AG09309 (cell line): ENCODE measurements around the gene BMS1.

Experiments
- DNase-seq: peaks from one replicate; pipeline ENCODE4 v3.0.0-alpha.2; 2010; ENCODE audit warnings: low read depth
- H3K4me3 ChIP-seq: 2 replicates; pipeline ENCODE4 v1.5.1; 2011; ENCODE audit warnings: mild to moderate bottlenecking, low read depth, low read length, moderate library complexity; ENCODE audit not compliant: control insufficient read depth
- TF ChIP-seq, protein P1 (sequence below): IDR thresholded peaks from 2 replicates; pipeline ENCODE4 v1.5.1; 2011; ENCODE audit warnings: mild to moderate bottlenecking, low read depth, low read length, inconsistent platforms; ENCODE audit not compliant: insufficient read depth, control insufficient read depth; ENCODE audit errors: missing control alignments

Gene BMS1

GRCh38 chr10:42769173-42769572 is 13.4 kb upstream of the BMS1 start:
- TF ChIP-seq, protein P1, sequence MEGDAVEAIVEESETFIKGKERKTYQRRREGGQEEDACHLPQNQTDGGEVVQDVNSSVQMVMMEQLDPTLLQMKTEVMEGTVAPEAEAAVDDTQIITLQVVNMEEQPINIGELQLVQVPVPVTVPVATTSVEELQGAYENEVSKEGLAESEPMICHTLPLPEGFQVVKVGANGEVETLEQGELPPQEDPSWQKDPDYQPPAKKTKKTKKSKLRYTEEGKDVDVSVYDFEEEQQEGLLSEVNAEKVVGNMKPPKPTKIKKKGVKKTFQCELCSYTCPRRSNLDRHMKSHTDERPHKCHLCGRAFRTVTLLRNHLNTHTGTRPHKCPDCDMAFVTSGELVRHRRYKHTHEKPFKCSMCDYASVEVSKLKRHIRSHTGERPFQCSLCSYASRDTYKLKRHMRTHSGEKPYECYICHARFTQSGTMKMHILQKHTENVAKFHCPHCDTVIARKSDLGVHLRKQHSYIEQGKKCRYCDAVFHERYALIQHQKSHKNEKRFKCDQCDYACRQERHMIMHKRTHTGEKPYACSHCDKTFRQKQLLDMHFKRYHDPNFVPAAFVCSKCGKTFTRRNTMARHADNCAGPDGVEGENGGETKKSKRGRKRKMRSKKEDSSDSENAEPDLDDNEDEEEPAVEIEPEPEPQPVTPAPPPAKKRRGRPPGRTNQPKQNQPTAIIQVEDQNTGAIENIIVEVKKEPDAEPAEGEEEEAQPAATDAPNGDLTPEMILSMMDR, result no peak
- no peak overlapping the region for H3K4me3 ChIP-seq
- DNase-seq, result no peak

DNA sequence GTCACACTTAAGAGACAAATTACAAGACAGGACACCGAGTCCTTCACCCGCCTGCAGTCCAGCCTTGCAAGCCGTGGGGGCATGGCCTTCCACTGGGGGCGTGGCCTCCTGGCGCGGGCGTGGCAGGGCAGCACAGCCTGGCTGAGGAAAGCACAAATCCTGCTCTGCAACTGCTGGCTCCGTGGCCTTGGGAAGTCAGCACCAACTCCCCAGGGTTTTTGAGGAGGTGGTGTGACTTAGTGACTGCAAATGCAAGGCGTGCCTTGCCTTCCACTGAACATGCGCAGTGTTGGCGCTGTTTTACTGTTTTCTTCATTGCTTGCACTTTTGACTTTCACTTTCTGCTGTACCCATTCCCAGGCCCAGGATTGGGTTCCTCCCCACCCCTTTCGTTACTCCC is 12.9 kb upstream of the BMS1 start:
- TF ChIP-seq, protein P1, result no peak
- no peak overlapping the region for H3K4me3 ChIP-seq
- no peak for DNase-seq

- H3K4me3 ChIP-seq, result no peak overlapping the region
- TF ChIP-seq, protein P1, result no peak
- DNase-seq, result no peak
Observed at GRCh38 chr10:42776681-42777080, 5.9 kb upstream of the BMS1 start.

GRCh38 chr10:42780456-42780855 is 2.1 kb upstream of the BMS1 start:
- H3K4me3 ChIP-seq, result no peak overlapping the region
- no peak for DNase-seq
- TF ChIP-seq, protein P1, result no peak

GRCh38 chr10:42781893-42782445 is 626 bp upstream of the BMS1 start:
- TF ChIP-seq, protein P1, result no peak
- H3K4me3 ChIP-seq, result peak overlapping the region; percentile 85
- no peak for DNase-seq

GRCh38 chr10:42783181-42783549 is 570 bp downstream of the BMS1 start:
- TF ChIP-seq, protein P1, result no peak
- H3K4me3 ChIP-seq, result peak overlapping the region; percentile 85
- DNase-seq, result no peak

GRCh38 chr10:42785759-42786158 is 3.2 kb downstream of the BMS1 start:
- TF ChIP-seq, protein P1, result no peak
- H3K4me3 ChIP-seq, result no peak overlapping the region
- no peak for DNase-seq
